Measurements from ENCODE around the gene GLI2.

- TF ChIP-seq CTCF (IDR thresholded peaks at IDR 0.05) (no peak), POLR2A (IDR thresholded peaks at IDR 0.05) (no peak)
Observed at GRCh38 chr2:120738117-120738516, 2.4 kb downstream of the GLI2 start.

Measured in right lobe of liver (tissue), 4 donors.